MCF 10A (cell line): ENCODE data around the gene HADHA. TPM values are rescaled to one million over a fixed set of nuclear protein-coding genes. Genes with fewer than 3 reads are reported as not detected.
A peak's percentile ranks its signal among the peaks of the same experiment; 100 is the strongest.

Experiments
- BruUV-seq: library from RNA; stranded (reverse); fragments of 400-500 nt; replicated peaks from 2 replicates; lab custom pipeline; 2021; lab: Mats Ljungman, UMichigan
- CTCF ChIA-PET: fragments of 300-600 bp; sonication (Branson Sonifier 250); formaldehyde crosslinking; extraction: SDS; loops from one replicate; lab custom pipeline; 2021; ENCODE audit warnings: antibody characterized with exemption, inconsistent platforms; lab: Yijun Ruan, JAX
- POLR2A ChIA-PET: fragments of 300-600, 350-650 bp; sonication (Branson Sonifier 250); formaldehyde crosslinking; extraction: SDS; loops from one replicate; lab custom pipeline; 2020; ENCODE audit warnings: antibody characterized with exemption, inconsistent platforms; lab: Yijun Ruan, JAX
- DNase-seq: peaks from one replicate; pipeline ENCODE4 v3.0.0-alpha.2; 2018; ENCODE audit not compliant: unreplicated experiment
- H3K27ac Mint-ChIP-seq: one replicate; pipeline ENCODE4 v1.8.0; 2022; ENCODE audit warnings: mild to moderate bottlenecking, low read depth, mixed read lengths; ENCODE audit not compliant: unreplicated experiment
- H3K27me3 Mint-ChIP-seq: one replicate; pipeline ENCODE4 v1.8.0; 2022; ENCODE audit warnings: mixed read lengths; ENCODE audit not compliant: insufficient read depth, unreplicated experiment
- H3K36me3 Mint-ChIP-seq: one replicate; pipeline ENCODE4 v1.8.0; 2022; ENCODE audit warnings: mild to moderate bottlenecking, moderate library complexity, mixed read lengths; ENCODE audit not compliant: insufficient read depth, unreplicated experiment
- H3K4me1 Mint-ChIP-seq: one replicate; pipeline ENCODE4 v1.8.0; 2022; ENCODE audit warnings: mixed read lengths; ENCODE audit not compliant: insufficient read depth, unreplicated experiment
- H3K4me3 Mint-ChIP-seq: one replicate; pipeline ENCODE4 v1.8.0; 2022; ENCODE audit warnings: mild to moderate bottlenecking, moderate library complexity, mixed read lengths; ENCODE audit not compliant: unreplicated experiment
- H3K9me3 Mint-ChIP-seq: one replicate; pipeline ENCODE4 v1.8.0; 2022; ENCODE audit warnings: mixed read lengths; ENCODE audit not compliant: unreplicated experiment
- intact Hi-C: fragments of 100-400 bp; cut with micrococcal nuclease; formaldehyde crosslinking; loops from 2 replicates; pipeline ENCODE4 v1.14.1; 2022
- total RNA-seq: library from RNA; stranded (reverse); gene quantifications from 2 replicates; pipeline ENCODE4 v1.2.3, GENCODE V29; 2022
- TF ChIP-seq, protein P1 (sequence below): fragments of 200-600 bp; IDR thresholded peaks from one replicate; pipeline ENCODE4 v1.8.0; 2022; ENCODE audit warnings: antibody characterized with exemption, mild to moderate bottlenecking; ENCODE audit not compliant: unreplicated experiment

Gene HADHA
- total RNA-seq, 1 experiment from 2014 or later, result 152 TPM

DNA sequence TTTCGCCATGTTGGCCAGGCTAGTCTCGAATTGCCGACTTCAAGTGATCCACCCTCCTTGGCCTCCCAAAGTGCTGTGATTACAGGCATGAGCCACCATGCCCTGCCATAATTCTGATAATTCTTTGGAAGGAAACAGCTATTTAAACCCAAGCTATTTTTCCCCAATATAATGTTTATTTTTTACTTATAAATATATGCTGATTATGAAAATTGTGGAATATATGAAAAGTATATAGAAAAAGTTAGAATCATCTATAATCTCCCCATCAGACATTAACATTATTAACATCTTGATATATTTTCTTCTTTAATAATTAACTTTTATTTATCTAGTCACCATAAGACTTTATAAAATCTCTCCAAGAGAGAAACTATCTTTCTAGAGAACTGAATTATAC is 41.5 kb upstream of the HADHA start:
- POLR2A ChIA-PET, result interaction anchor here (4.0 to 6.0 kb wide), 3 partner anchors 11 to 40 kb away, joined by 32 to 93 read pairs (median 58); partner anchors contain the start of genes HADHA and HADHB
- no peak for DNase-seq
- H3K27me3 Mint-ChIP-seq, result no peaks in the 10 kb centered on the region
- BruUV-seq, result no TSS peak
- H3K4me1 Mint-ChIP-seq, result peaks cover 17% of the 10 kb centered on the region
- CTCF ChIA-PET, result interaction anchor here (0.6 to 1.4 kb wide), 3 partner anchors 28 to 51 kb away, joined by 4 to 5 read pairs (median 4); no protein-coding TSS in a partner anchor
- no peak overlapping the region for H3K4me3 Mint-ChIP-seq
- intact Hi-C loops, result no loop called here
- TF ChIP-seq, protein P1, sequence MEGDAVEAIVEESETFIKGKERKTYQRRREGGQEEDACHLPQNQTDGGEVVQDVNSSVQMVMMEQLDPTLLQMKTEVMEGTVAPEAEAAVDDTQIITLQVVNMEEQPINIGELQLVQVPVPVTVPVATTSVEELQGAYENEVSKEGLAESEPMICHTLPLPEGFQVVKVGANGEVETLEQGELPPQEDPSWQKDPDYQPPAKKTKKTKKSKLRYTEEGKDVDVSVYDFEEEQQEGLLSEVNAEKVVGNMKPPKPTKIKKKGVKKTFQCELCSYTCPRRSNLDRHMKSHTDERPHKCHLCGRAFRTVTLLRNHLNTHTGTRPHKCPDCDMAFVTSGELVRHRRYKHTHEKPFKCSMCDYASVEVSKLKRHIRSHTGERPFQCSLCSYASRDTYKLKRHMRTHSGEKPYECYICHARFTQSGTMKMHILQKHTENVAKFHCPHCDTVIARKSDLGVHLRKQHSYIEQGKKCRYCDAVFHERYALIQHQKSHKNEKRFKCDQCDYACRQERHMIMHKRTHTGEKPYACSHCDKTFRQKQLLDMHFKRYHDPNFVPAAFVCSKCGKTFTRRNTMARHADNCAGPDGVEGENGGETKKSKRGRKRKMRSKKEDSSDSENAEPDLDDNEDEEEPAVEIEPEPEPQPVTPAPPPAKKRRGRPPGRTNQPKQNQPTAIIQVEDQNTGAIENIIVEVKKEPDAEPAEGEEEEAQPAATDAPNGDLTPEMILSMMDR, result no peak
- H3K9me3 Mint-ChIP-seq, result no peaks in the 10 kb centered on the region
- H3K27ac Mint-ChIP-seq, result no peak overlapping the region
- peaks cover 89% of the 10 kb centered on the region for H3K36me3 Mint-ChIP-seq

DNA sequence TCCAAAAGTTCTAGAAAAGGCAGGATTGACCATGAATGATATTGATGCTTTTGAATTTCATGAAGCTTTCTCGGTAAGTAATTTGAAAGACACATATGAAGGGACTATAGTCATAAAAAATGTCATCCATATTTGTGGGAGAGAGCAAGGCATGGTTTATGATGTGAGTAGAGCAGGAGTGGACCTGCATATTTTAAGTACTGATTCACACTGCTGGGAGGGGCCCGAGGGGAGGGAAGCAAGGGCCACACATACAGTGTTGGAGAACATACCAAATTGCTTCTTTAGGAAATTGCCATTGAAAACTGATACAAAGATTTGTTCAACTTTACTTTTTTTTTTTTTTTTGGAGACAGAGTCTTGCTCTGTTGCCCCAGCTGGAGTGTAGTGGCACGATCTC is 39.7 kb upstream of the HADHA start:
- peak overlapping the region; percentile 47 for H3K27ac Mint-ChIP-seq
- ChIA-PET POLR2A (interaction anchor here (0.7 to 6.0 kb wide), 10 partner anchors 8 to 46 kb away, joined by 3 to 93 read pairs (median 8); partner anchors contain the start of genes HADHA and HADHB), CTCF (interaction anchor here (0.6 kb wide), 1 partner anchor 9 kb away, joined by 3 read pairs; no protein-coding TSS in a partner anchor)
- H3K9me3 Mint-ChIP-seq, result no peaks in the 10 kb centered on the region
- TF ChIP-seq, protein P1, result no peak
- no TSS peak for BruUV-seq
- peaks cover 96% of the 10 kb centered on the region for H3K36me3 Mint-ChIP-seq
- DNase-seq, result peak; percentile 64
- intact Hi-C loops, result no loop called here
- H3K27me3 Mint-ChIP-seq, result no peaks in the 10 kb centered on the region
- peaks cover 20% of the 10 kb centered on the region for H3K4me1 Mint-ChIP-seq
- H3K4me3 Mint-ChIP-seq, result peak overlapping the region; percentile 22

DNA sequence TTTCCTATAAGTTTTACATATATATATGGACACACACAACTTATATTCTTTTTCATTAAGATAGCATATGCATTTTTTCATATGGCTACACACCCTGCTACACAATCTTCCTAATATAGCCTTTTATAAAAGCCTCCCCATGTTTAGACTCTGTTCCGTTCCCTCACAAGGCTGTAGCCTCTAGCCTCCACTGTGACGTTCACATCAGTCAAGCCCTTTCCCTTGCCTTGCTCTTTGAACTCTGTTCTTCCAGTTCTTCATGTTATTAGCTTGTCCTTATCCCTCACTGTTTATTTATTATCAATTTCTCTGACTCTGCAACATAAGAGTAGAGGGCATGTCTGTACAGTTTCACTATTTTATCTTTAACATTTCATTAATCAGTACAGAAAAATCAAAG is 39.2 kb upstream of the HADHA start:
- no peaks in the 10 kb centered on the region for H3K27me3 Mint-ChIP-seq
- H3K27ac Mint-ChIP-seq, result peak overlapping the region; percentile 47
- TF ChIP-seq, protein P1, result no peak
- POLR2A ChIA-PET, result interaction anchor here (0.7 to 6.0 kb wide), 10 partner anchors 9 to 47 kb away, joined by 3 to 93 read pairs (median 8); partner anchors contain the start of genes HADHA and HADHB
- H3K9me3 Mint-ChIP-seq, result no peaks in the 10 kb centered on the region
- CTCF ChIA-PET, result interaction anchor here (0.6 kb wide), 1 partner anchor 9 kb away, joined by 3 read pairs; no protein-coding TSS in a partner anchor
- no peak overlapping the region for H3K4me3 Mint-ChIP-seq
- H3K36me3 Mint-ChIP-seq, result peaks cover 98% of the 10 kb centered on the region
- peaks cover 20% of the 10 kb centered on the region for H3K4me1 Mint-ChIP-seq
- no TSS peak for BruUV-seq
- intact Hi-C loops, result no loop called here
- no peak for DNase-seq

DNA sequence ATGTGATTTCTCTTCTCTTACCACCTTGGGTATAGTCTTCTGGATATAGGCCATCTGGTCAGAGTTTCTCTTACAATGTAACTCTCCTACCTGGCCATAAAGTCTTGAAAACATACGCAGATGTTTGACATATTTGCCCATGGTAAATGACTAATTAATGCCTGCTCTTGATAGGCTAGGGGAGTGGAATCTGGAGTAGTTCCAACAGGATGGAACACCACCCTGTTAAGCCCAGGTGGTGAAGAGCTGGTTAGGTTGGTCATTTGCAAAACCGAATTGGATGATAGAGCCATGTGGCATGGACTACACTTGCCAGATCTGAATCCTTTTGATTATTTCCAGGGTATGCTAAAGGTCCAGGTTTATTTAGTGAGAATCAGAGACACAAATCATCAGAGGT is 36.8 kb upstream of the HADHA start:
- H3K9me3 Mint-ChIP-seq, result no peaks in the 10 kb centered on the region
- DNase-seq, result no peak
- H3K36me3 Mint-ChIP-seq, result peaks cover 89% of the 10 kb centered on the region
- intact Hi-C loops, result no loop called here
- ChIA-PET CTCF (no interaction called here), POLR2A (interaction anchor here (0.9 to 6.0 kb wide), 6 partner anchors 7 to 65 kb away, joined by 3 to 93 read pairs (median 4); partner anchors contain the start of genes ADGRF3, HADHA and HADHB)
- peaks cover 24% of the 10 kb centered on the region for H3K4me1 Mint-ChIP-seq
- BruUV-seq, result no TSS peak
- no peak overlapping the region for H3K4me3 Mint-ChIP-seq
- no peak overlapping the region for H3K27ac Mint-ChIP-seq
- H3K27me3 Mint-ChIP-seq, result no peaks in the 10 kb centered on the region
- TF ChIP-seq, protein P1, result no peak
